H54 (cell line): ENCODE data around the gene AGAP1.
A peak's percentile ranks its signal among the peaks of the same experiment; 100 is the strongest.
"Not testable (repeated sequence)": the region's sequence is repeated elsewhere in the genome, so short reads cannot be mapped to it uniquely, and the experiment has no call there.

Source experiments
- DNase-seq: peaks from one replicate; pipeline ENCODE4 v3.0.0; 2011; ENCODE audit warnings: low spot score, mixed read lengths; ENCODE audit not compliant: insufficient read length
- FAIRE-seq: peaks from 3 replicates; lab custom pipeline; 2011; peaks lifted over from hg19 to GRCh38; lab: Jason Lieb, UNC
- POLR2A ChIP-seq: IDR thresholded peaks from 2 replicates; pipeline ENCODE4 v1.6.1; 2011; ENCODE audit warnings: low read depth, mild to moderate bottlenecking, low read length

Gene AGAP1

GRCh38 chr2:235749121-235749770 lies 255.4 kb downstream of the AGAP1 start:
- FAIRE-seq (no peak), DNase-seq (no peak)
- no peak for TF ChIP-seq POLR2A

DNA sequence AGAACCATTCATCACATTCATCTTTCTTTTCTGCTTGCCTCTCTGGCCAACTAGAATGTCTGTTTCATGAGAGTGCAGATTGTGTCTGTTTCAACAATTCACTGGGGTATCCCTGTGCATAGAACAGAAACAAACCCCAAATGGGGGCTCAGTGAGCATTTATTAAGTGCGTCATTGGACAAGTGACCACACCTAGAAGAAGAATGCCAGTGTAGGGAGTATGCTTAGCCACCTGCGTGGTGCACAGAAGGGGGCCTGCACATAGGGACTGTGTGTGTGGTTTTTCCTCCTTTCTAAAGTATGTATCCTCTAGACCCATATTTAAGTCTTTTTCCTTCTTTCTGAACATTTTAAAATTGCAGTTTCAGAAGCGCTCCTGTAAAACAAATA lies 255.9 kb downstream of the AGAP1 start:
- FAIRE-seq (no peak), DNase-seq (no peak)
- TF ChIP-seq POLR2A: no peak

- no peak for DNase-seq
- TF ChIP-seq POLR2A: no peak
These were observed 259.0 kb downstream of the AGAP1 start for GRCh38 chr2:235752846-235753245.

DNA sequence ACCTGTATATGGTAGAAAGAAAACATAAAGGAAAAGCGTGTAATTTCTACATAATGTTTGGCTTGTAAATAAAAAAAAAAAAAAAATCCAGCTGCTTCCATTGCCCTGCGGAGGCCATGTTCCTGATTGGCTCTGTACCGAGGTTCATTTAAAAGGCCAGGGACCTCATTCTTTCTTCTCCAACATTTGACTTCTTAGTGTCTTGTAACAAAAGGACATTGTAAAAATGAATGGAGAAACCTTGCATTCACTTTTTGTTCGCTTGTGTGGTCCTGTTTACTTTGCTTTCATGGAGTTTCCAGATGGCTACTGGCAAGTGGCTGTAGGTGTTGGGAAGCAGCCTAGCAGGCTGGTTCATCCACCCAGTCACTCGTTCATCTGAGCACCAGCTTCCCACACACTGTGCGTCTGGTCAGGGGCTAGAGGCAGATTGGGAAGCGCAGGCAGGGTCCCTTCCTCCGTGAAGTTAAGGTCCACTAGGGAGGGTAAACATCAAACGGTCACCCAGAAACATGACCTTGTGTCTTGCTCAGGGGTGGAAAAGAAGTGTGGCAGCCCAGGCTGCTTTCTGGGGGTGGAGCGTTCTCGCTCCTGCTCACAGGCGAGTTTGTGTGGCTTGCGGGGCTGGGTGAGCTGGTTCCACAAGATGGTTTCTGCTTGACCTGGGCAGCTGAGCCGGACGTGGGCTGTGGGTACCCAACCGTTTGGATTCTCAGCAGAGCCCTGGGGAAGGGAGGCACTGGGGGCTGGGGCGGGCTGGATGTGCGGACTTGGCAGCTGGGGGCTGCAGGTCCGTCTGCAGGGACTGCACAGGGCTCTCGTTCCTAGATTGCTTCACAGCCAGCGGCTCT lies 260.7 kb downstream of the AGAP1 start:
- DNase-seq: no peak
- FAIRE-seq: no peak
- TF ChIP-seq POLR2A: no peak

More at GRCh38 chr2:235752846-235753245, 259.0 kb downstream of the AGAP1 start:
- no peak for FAIRE-seq

GRCh38 chr2:235756491-235756890 lies 262.6 kb downstream of the AGAP1 start:
- TF ChIP-seq POLR2A: no peak
- DNase-seq: no peak
- no peak for FAIRE-seq

DNA sequence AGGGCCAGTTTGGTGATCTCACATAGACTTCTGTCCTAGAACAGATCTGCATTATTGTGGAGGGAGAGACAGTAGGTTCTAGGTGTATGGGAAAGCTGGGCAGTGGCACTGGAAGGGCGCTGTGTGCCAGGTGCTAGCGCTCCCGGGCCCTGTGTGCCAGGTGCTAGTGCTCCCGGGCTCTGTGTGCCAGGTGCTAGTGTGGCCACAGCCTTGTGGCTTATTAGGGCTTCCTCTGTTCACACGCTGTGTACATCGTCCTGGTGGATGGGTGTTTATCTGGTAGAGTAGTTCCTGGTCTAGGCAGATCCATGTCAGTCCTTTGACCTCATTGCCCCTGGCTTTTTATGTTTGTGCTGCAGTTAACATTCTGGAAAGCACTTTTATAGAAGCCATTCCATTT lies 263.4 kb downstream of the AGAP1 start:
- no peak for DNase-seq
- TF ChIP-seq POLR2A: no peak

GRCh38 chr2:235757640-235758039 lies 263.8 kb downstream of the AGAP1 start:
- no peak for FAIRE-seq
- TF ChIP-seq POLR2A: no peak
- DNase-seq: no peak

More for the DNA sequence above, 263.4 kb downstream of the AGAP1 start:
- FAIRE-seq: no peak

DNA sequence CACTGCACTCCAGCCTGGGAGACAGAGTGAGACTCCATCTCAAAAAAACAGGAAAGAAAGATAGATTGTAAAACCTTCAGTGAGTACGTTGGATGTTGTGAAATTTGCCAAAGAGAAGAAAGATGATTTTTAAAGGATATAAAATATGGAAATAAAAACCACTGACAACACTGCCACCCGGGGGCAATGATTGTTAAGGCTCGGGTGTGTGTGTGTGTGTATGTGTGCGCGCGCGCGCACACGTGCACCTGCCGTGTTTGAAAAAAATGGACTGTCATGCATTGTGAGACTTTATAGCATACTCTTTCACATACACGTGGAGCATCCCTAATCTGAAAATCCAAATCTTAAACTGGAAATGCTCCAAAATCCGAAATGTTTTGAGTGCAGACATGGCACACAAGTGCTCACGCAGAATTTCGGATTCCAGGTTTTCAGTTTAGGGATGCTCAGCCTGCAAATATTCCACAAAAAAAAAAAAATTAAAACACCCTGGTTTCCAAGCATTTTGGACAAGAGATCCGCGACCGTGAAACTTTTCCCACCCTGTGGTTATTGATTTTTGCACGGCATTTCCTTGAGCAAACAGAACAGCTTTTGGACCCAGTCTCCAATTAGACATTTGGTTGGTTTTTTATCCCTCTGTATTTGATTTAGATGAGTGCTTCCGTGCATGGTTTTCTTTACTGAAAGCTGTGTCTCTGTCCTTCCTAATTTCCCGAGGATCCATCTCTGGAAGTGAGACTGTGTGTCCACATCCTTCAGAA lies 269.2 kb downstream of the AGAP1 start:
- no peak for FAIRE-seq
- DNase-seq: no peak
- TF ChIP-seq POLR2A: no peak

GRCh38 chr2:235763816-235764215 lies 270.0 kb downstream of the AGAP1 start:
- no peak for DNase-seq
- no peak for FAIRE-seq
- no peak for TF ChIP-seq POLR2A

GRCh38 chr2:235764478-235764877 lies 270.6 kb downstream of the AGAP1 start:
- DNase-seq, FAIRE-seq: not testable (repeated sequence)

DNA sequence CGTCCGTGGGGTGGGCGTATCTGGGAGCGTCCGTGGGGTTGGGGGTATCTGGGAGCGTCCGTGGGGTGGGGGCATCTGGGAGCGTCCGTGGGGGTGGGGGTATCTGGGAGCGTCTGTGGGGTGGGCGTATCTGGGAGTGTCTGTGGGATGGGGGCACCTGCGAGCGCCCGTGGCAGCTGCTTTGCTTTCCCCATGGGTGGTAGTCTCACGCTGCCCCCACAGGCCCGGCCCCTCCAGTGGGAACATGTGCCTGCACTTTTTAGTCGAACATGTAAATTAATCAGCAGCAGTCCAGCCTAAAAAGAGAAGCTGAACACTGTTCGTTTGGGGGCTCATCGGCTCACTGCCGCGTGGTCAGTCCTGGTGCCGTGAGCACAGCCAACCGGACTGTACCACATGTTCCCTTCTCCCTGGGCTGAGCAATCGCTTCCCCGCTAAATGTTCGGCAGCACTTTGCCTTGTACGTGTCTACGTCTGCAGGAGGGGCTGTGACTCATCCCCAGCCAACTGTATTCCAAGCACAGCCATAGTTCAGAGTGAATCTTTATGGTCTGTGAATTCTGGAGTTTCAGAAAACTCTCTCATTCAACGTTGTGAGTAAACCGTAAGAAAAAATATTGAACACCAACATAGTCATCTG lies 271.5 kb downstream of the AGAP1 start:
- DNase-seq (peak; percentile 72), FAIRE-seq (peak; percentile 53)
- TF ChIP-seq POLR2A: no peak

GRCh38 chr2:235766278-235766677 lies 272.4 kb downstream of the AGAP1 start:
- peak; percentile 56 for DNase-seq
- TF ChIP-seq POLR2A: no peak
- FAIRE-seq: peak; percentile 72

GRCh38 chr2:235768606-235769005 lies 274.8 kb downstream of the AGAP1 start:
- no peak for DNase-seq
- no peak for TF ChIP-seq POLR2A
- no peak for FAIRE-seq
